ENCODE measurements around the gene ZNF608.

ZNF608 gene

GRCh38 chr5:124745007-124745927 is 1.2 kb downstream of the ZNF608 start:
- no peak for FAIRE-seq
- TF ChIP-seq POU2F2 (IDR thresholded peaks at IDR 0.05; ENCODE audit: low read depth, low read length) (no peak), SPI1 (IDR thresholded peaks at IDR 0.05; ENCODE audit: low read depth, low read length) (no peak), TAF1 (IDR thresholded peaks at IDR 0.05; ENCODE audit: low read depth, low read length) (no peak), PAX5 (IDR thresholded peaks at IDR 0.05; ENCODE audit: insufficient read depth, low read length, severe bottlenecking) (no peak), POLR2AphosphoS5 (IDR thresholded peaks at IDR 0.05; ENCODE audit: low read depth, low read length) (no peak), POLR2A (IDR thresholded peaks at IDR 0.05; ENCODE audit: low read depth, low read length) (no peak)
- DNase-seq (ENCODE audit: insufficient read length, low spot score) = no peak

DNA sequence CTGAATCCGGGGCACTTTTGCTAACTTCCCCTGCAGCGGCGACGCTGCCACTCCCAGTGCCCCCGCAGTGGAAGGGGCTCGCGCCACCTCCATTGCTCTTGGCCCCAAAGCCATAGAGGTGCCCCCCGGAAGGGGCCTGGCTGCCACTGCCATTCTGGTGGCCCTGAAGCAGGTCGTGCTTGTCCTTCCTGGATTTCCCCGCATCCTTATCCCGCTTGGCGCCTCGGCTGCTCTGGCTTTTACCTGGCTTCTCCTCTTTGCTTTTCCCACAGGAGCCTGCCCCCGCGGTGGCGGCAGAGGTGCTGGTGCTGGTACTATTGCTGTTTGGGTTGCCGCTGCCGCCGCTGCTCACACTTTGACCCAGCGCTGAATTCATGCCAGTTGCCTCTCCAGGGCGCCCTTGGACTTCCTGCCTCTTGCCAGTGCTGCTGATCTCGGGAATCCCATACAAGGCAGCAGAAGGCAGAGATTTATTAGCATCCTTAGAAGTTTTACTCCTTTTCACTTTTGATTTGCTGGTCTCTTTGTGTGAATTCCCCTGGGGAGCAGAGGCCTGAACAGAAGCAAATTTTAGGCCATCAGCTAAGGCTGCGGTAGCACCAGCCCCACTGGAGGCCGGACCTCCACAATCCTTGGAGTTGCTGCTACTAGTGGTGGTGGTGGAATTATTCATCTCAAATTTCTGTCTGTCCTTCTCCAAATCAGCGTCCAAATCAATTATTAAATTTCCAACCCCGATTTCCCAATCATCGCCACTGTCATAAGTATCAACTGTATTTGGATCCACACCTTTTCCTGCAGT is 2.1 kb downstream of the ZNF608 start:
- no peak for DNase-seq (ENCODE audit: insufficient read length, low spot score)
- no peak for FAIRE-seq

GRCh38 chr5:124743602-124744169 is 2.8 kb downstream of the ZNF608 start:
- FAIRE-seq (no peak), DNase-seq (ENCODE audit: insufficient read length, low spot score) (no peak)
- no peak for TF ChIP-seq PAX5 (IDR thresholded peaks at IDR 0.05; ENCODE audit: insufficient read depth, low read length, severe bottlenecking)
- 0 out of 2 replicates have a peak, but pooled peaks have one; percentile 23 for TF ChIP-seq SPI1 (IDR thresholded peaks at IDR 0.05; ENCODE audit: low read depth, low read length)

More for the DNA sequence above, 2.1 kb downstream of the ZNF608 start:
- TF ChIP-seq POLR2A (IDR thresholded peaks at IDR 0.05; ENCODE audit: low read depth, low read length) (no peak), PAX5 (IDR thresholded peaks at IDR 0.05; ENCODE audit: insufficient read depth, low read length, severe bottlenecking) (no peak), POLR2AphosphoS5 (IDR thresholded peaks at IDR 0.05; ENCODE audit: low read depth, low read length) (no peak), POU2F2 (IDR thresholded peaks at IDR 0.05; ENCODE audit: low read depth, low read length) (no peak), TAF1 (IDR thresholded peaks at IDR 0.05; ENCODE audit: low read depth, low read length) (no peak), SPI1 (IDR thresholded peaks at IDR 0.05; ENCODE audit: low read depth, low read length) (no peak)

DNA sequence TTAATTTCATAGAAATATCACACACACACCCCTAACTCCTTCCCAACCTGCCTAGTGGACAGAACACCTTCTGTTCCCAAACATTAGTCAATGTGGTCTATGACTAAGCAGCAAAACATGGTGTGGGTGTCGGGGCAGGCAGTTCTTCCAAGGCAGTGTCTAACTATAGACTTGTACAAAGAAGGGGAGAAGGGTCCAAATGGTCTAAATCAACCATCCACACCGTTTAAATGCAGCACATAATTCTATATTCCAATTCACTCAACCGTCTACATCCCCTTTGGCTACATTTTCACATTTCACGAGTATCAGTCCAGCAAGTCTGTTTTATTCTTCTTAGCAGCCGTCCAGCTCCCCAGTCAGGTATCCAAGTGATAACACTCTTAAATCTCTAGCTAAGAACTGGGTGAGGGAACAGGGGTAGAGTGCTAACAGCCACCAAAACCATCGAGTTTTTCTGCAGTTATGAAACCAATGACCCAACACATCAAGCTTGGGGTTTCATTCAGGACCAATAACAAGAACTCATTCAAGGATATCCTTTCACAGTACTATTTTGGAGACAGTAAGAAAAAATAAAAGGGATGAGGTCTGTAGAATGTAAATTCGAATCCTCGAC is 3.3 kb downstream of the ZNF608 start:
- peak; percentile 80 for FAIRE-seq
- TF ChIP-seq TAF1 (IDR thresholded peaks at IDR 0.05; ENCODE audit: low read depth, low read length) (no peak), PAX5 (IDR thresholded peaks at IDR 0.05; ENCODE audit: insufficient read depth, low read length, severe bottlenecking) (no peak), SPI1 (IDR thresholded peaks at IDR 0.05; ENCODE audit: low read depth, low read length) (no peak), POLR2AphosphoS5 (IDR thresholded peaks at IDR 0.05; ENCODE audit: low read depth, low read length) (no peak), POLR2A (IDR thresholded peaks at IDR 0.05; ENCODE audit: low read depth, low read length) (no peak), POU2F2 (IDR thresholded peaks at IDR 0.05; ENCODE audit: low read depth, low read length) (no peak)
- no peak for DNase-seq (ENCODE audit: insufficient read length, low spot score)

DNA sequence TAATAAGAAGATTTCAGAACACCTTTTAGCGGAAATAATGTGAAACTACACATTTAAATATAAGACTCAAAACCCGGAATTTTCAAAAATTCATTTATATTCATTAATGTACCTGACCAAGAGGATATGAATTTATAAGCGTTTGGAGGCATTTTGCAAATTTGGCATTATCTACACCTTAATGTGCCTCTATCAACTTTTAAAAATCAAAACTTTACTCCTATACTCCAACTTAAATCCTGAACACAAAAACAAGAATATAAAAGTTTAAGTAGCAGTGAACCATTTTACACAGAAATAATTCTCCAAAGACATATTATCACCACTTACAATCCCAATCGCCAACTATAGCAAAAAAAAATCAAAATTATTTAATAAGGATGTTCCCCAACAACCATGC is 3.9 kb downstream of the ZNF608 start:
- DNase-seq (ENCODE audit: insufficient read length, low spot score) (no peak), FAIRE-seq (no peak)
- TF ChIP-seq TAF1 (IDR thresholded peaks at IDR 0.05; ENCODE audit: low read depth, low read length) (no peak), SPI1 (IDR thresholded peaks at IDR 0.05; ENCODE audit: low read depth, low read length) (no peak), PAX5 (IDR thresholded peaks at IDR 0.05; ENCODE audit: insufficient read depth, low read length, severe bottlenecking) (no peak), POLR2AphosphoS5 (IDR thresholded peaks at IDR 0.05; ENCODE audit: low read depth, low read length) (no peak), POU2F2 (IDR thresholded peaks at IDR 0.05; ENCODE audit: low read depth, low read length) (no peak), POLR2A (IDR thresholded peaks at IDR 0.05; ENCODE audit: low read depth, low read length) (no peak)

DNA sequence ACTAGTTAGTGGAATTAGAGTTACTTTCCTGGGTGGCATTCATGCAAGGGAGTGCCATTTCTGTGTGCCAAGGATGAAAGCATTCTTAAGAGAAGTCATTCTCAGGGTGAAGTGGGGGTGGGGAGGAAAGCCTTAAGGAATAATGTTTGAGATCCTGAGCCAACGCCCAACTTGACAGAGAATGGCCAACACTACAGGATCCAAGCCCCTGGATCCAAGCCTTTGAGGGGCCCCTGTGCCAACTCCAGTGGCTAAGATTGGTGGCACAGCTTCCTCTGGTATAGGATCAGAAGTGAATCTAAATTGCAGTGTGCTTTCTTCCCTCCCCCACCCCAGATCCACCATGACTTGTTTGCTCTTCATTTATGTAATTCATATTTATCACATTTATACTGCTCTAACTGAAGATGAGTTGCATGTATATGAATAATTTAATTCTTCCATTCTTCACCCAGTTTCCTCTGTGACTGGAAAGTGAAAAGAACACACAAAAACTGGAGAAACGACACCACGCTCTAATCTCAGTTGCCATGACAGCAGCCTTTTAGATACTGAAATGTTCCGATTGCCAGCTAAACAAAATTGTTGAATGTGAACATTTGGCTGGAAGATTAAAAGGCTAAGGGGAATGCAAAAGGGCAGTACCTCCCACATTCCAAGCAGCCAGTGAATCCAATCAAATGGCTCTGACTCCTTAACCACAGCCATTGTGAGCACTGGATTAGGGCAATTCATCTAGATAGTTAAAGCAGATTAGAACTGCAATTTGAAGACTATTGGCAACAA is 4.5 kb downstream of the ZNF608 start:
- FAIRE-seq (peak; percentile 5), DNase-seq (ENCODE audit: insufficient read length, low spot score) (no peak)
- TF ChIP-seq POLR2A (IDR thresholded peaks at IDR 0.05; ENCODE audit: low read depth, low read length) (no peak), TAF1 (IDR thresholded peaks at IDR 0.05; ENCODE audit: low read depth, low read length) (no peak)

- peak; percentile 50 for FAIRE-seq
- no peak for TF ChIP-seq POLR2A (IDR thresholded peaks at IDR 0.05; ENCODE audit: low read depth, low read length)
- no peak for TF ChIP-seq TAF1 (IDR thresholded peaks at IDR 0.05; ENCODE audit: low read depth, low read length)
- TF ChIP-seq SPI1 (IDR thresholded peaks at IDR 0.05; ENCODE audit: low read depth, low read length) = no peak
- no peak for TF ChIP-seq PAX5 (IDR thresholded peaks at IDR 0.05; ENCODE audit: insufficient read depth, low read length, severe bottlenecking)
- TF ChIP-seq POU2F2 (IDR thresholded peaks at IDR 0.05; ENCODE audit: low read depth, low read length) = no peak
- TF ChIP-seq POLR2AphosphoS5 (IDR thresholded peaks at IDR 0.05; ENCODE audit: low read depth, low read length) = no peak
These were observed 5.4 kb downstream of the ZNF608 start for GRCh38 chr5:124740991-124741583.

GRCh38 chr5:124740071-124740470 is 6.4 kb downstream of the ZNF608 start:
- TF ChIP-seq POU2F2 (IDR thresholded peaks at IDR 0.05; ENCODE audit: low read depth, low read length) (no peak), TAF1 (IDR thresholded peaks at IDR 0.05; ENCODE audit: low read depth, low read length) (no peak), SPI1 (IDR thresholded peaks at IDR 0.05; ENCODE audit: low read depth, low read length) (no peak), PAX5 (IDR thresholded peaks at IDR 0.05; ENCODE audit: insufficient read depth, low read length, severe bottlenecking) (no peak), POLR2AphosphoS5 (IDR thresholded peaks at IDR 0.05; ENCODE audit: low read depth, low read length) (no peak)
- no peak for FAIRE-seq
- no peak for DNase-seq (ENCODE audit: insufficient read length, low spot score)

More at GRCh38 chr5:124740991-124741583, 5.4 kb downstream of the ZNF608 start:
- DNase-seq (ENCODE audit: insufficient read length, low spot score) = no peak

Data from GM12891 (cell line).